ENCODE data around the gene KLK15. TPM values are rescaled to one million over a fixed set of nuclear protein-coding genes. Genes with fewer than 3 reads are reported as not detected.

The KLK15 gene
- total and polyA plus RNA-seq, 2 experiments from 2014 or later = not detected

DNA sequence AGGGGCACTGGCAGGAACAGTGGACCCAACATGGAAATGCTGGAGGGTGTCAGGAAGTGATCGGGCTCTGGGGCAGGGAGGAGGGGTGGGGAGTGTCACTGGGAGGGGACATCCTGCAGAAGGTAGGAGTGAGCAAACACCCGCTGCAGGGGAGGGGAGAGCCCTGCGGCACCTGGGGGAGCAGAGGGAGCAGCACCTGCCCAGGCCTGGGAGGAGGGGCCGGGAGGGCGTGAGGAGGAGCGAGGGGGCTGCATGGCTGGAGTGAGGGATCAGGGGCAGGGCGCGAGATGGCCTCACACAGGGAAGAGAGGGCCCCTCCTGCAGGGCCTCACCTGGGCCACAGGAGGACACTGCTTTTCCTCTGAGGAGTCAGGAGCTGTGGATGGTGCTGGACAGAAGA lies 44.0 kb upstream of the KLK15 start:
- WGBS, 2 experiments (ENCODE audit: low coverage in 1 of 2, low lambda C conversion rate in 2 of 2, missing lambda C conversion rate in 2 of 2) = 55 to 80% methylated on average over 2 to 8 of the region's 8 CpGs
- Histone ChIP-seq H3K27me3 (replicated peaks; ENCODE audit: insufficient read depth) (peaks cover 7% of the 10 kb centered on the region), H4K20me1 (ENCODE audit: insufficient read depth) (no peaks in the 10 kb centered on the region)

DNA sequence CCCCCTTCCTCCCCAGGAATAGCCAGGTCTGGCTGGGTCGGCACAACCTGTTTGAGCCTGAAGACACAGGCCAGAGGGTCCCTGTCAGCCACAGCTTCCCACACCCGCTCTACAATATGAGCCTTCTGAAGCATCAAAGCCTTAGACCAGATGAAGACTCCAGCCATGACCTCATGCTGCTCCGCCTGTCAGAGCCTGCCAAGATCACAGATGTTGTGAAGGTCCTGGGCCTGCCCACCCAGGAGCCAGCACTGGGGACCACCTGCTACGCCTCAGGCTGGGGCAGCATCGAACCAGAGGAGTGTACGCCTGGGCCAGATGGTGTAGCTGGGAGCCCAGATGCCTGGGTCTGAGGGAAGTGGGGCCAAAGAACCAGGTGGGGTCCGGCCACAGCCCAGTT lies 43.1 kb upstream of the KLK15 start:
- H3K9me2 ChIP-seq (ENCODE audit: insufficient read depth) = no peaks in the 10 kb centered on the region
- H3K4me1 ChIP-seq (ENCODE audit: insufficient read depth) = no peaks in the 10 kb centered on the region
- H3K4me3 ChIP-seq = no peak overlapping the region
- no peaks in the 10 kb centered on the region for H3K9me3 ChIP-seq (ENCODE audit: low read depth)
- no peaks in the 10 kb centered on the region for H4K20me1 ChIP-seq (ENCODE audit: insufficient read depth)
- H3K27ac ChIP-seq = no peak overlapping the region
- WGBS, 2 experiments (ENCODE audit: low coverage in 1 of 2, low lambda C conversion rate in 2 of 2, missing lambda C conversion rate in 2 of 2) = 3 to 12% methylated on average over 7 of the region's 7 CpGs
- no peak overlapping the region for H3K9ac ChIP-seq
- H2AFZ ChIP-seq = no peak overlapping the region
- H3K27me3 ChIP-seq (replicated peaks; ENCODE audit: insufficient read depth) = peaks cover 7% of the 10 kb centered on the region
- in situ Hi-C loops (cut with MboI) = no loop called here
- H3K36me3 ChIP-seq (ENCODE audit: low read depth) = no peaks in the 10 kb centered on the region
- no peak for DNase-seq
- no peaks in the 10 kb centered on the region for H3F3A ChIP-seq (ENCODE audit: insufficient read depth)
- no peaks in the 10 kb centered on the region for H3K79me2 ChIP-seq (ENCODE audit: insufficient read depth)
- TF ChIP-seq EZH2 (IDR thresholded peaks at IDR 0.05; ENCODE audit: insufficient read depth, poor library complexity, severe bottlenecking) (no peak), EZH2phosphoT487 (IDR thresholded peaks at IDR 0.05; ENCODE audit: insufficient read depth, low read depth) (no peak)
- no peak overlapping the region for H3K4me2 ChIP-seq (ENCODE audit: unreplicated experiment)

More for the DNA sequence above, 44.0 kb upstream of the KLK15 start:
- Histone ChIP-seq H3K9me3 (ENCODE audit: low read depth) (no peaks in the 10 kb centered on the region), H2AFZ (no peak overlapping the region), H3K4me1 (ENCODE audit: insufficient read depth) (no peaks in the 10 kb centered on the region), H3K4me2 (ENCODE audit: unreplicated experiment) (no peak overlapping the region), H3K9me2 (ENCODE audit: insufficient read depth) (no peaks in the 10 kb centered on the region), H3K9ac (no peak overlapping the region), H3K27ac (no peak overlapping the region), H3K4me3 (no peak overlapping the region), H3K79me2 (ENCODE audit: insufficient read depth) (no peaks in the 10 kb centered on the region), H3K36me3 (ENCODE audit: low read depth) (no peaks in the 10 kb centered on the region), H3F3A (ENCODE audit: insufficient read depth) (no peaks in the 10 kb centered on the region)
- TF ChIP-seq EZH2 (IDR thresholded peaks at IDR 0.05; ENCODE audit: insufficient read depth, poor library complexity, severe bottlenecking) (no peak), EZH2phosphoT487 (IDR thresholded peaks at IDR 0.05; ENCODE audit: insufficient read depth, low read depth) (no peak)
- in situ Hi-C loops (cut with MboI) = no loop called here
- DNase-seq = no peak

DNA sequence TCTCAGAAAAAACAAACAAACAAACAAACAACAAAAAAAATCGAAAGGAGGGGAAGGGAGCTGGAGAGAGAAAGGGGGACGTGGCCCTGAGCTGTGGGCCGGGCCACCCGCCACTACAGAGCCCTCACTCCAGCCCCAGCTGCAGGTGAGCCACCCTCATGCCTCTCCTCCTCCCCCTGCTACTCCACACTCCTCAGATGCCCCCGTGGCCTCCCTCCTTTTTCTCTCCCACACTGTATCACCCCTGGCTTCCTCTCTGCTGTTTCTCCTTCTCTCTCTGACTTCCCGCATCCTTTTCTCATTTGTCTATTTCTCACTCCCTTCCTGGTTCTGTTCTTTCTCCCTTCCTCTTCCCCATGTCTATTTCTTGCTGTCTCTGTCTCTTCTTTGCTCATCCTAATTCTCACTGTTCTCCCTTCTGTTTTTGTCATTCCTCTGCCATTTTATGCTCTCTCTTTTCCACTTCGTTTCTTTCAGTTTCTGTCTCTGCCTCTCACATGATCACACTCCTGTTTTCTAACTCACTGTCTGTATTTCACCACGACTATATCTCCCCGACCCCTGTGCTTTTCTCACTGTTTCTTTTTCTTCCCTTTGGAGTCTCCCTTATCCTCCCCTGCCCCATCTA lies 42.5 kb upstream of the KLK15 start:
- in situ Hi-C loops (cut with MboI) = no loop called here
- Histone ChIP-seq H3K27ac (no peak overlapping the region), H3F3A (ENCODE audit: insufficient read depth) (no peaks in the 10 kb centered on the region), H3K9me3 (ENCODE audit: low read depth) (no peaks in the 10 kb centered on the region), H3K4me1 (ENCODE audit: insufficient read depth) (no peaks in the 10 kb centered on the region), H4K20me1 (ENCODE audit: insufficient read depth) (no peaks in the 10 kb centered on the region), H3K79me2 (ENCODE audit: insufficient read depth) (no peaks in the 10 kb centered on the region), H3K4me2 (ENCODE audit: unreplicated experiment) (no peak overlapping the region), H3K36me3 (ENCODE audit: low read depth) (no peaks in the 10 kb centered on the region), H3K27me3 (replicated peaks; ENCODE audit: insufficient read depth) (peaks cover 7% of the 10 kb centered on the region), H3K4me3 (no peak overlapping the region), H3K9ac (no peak overlapping the region), H3K9me2 (ENCODE audit: insufficient read depth) (no peaks in the 10 kb centered on the region), H2AFZ (no peak overlapping the region)
- 11 to 12% methylated on average over 4 to 9 of the region's 9 CpGs for WGBS, 2 experiments (ENCODE audit: low coverage in 1 of 2, low lambda C conversion rate in 2 of 2, missing lambda C conversion rate in 2 of 2)
- DNase-seq = no peak
- TF ChIP-seq EZH2phosphoT487 (IDR thresholded peaks at IDR 0.05; ENCODE audit: insufficient read depth, low read depth) = no peak
- no peak for TF ChIP-seq EZH2 (IDR thresholded peaks at IDR 0.05; ENCODE audit: insufficient read depth, poor library complexity, severe bottlenecking)

DNA sequence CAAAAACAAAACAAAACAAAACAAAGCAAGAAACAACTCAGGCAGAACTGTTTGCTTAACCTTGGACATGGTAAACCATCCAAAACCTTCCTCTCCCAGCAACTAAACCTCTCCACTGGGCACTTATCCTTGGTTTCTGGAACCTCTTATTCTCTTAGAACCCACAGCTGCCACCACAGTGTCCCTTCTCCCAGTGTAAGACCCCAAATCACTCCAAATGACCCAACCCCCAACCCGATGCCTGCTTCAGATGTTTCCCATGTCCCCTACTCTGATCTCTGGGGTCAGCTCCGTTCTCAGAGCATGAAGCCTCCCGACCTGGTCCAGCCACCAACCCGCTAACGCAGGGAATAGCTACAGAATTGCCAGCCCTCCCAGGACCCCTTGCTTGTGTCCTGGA lies 40.8 kb upstream of the KLK15 start:
- in situ Hi-C loops (cut with MboI) = no loop called here
- Histone ChIP-seq H3K79me2 (ENCODE audit: insufficient read depth) (no peaks in the 10 kb centered on the region), H3F3A (ENCODE audit: insufficient read depth) (no peaks in the 10 kb centered on the region), H3K9me3 (ENCODE audit: low read depth) (no peaks in the 10 kb centered on the region), H3K4me2 (ENCODE audit: unreplicated experiment) (no peak overlapping the region), H3K9ac (no peak overlapping the region), H3K4me3 (no peak overlapping the region), H3K4me1 (ENCODE audit: insufficient read depth) (no peaks in the 10 kb centered on the region), H4K20me1 (ENCODE audit: insufficient read depth) (no peaks in the 10 kb centered on the region), H3K27ac (no peak overlapping the region), H3K36me3 (ENCODE audit: low read depth) (no peaks in the 10 kb centered on the region), H3K27me3 (replicated peaks; ENCODE audit: insufficient read depth) (peaks cover 7% of the 10 kb centered on the region; the same call in 1 of the 2 replicates), H3K9me2 (ENCODE audit: insufficient read depth) (no peaks in the 10 kb centered on the region), H2AFZ (no peak overlapping the region)
- WGBS, 2 experiments (ENCODE audit: low coverage in 1 of 2, low lambda C conversion rate in 2 of 2, missing lambda C conversion rate in 2 of 2) = 37 to 47% methylated on average over 5 of the region's 5 CpGs
- no peak for TF ChIP-seq EZH2phosphoT487 (IDR thresholded peaks at IDR 0.05; ENCODE audit: insufficient read depth, low read depth)
- no peak for TF ChIP-seq EZH2 (IDR thresholded peaks at IDR 0.05; ENCODE audit: insufficient read depth, poor library complexity, severe bottlenecking)
- no peak for DNase-seq

All from GM23248 (cell line).